Stimulated activated CD4-positive, alpha-beta T cell treated with anti-CD3 and anti-CD28 coated beads, Interleukin-1b, Interleukin-23, amount 100 ng/mL, for 1 hour (primary cell): Measurements from ENCODE around the gene CENPT.

Source experiments
- DNase-seq, 2 donors: peaks; one replicate each; pipeline ENCODE4 v3.0.0-alpha.2; 2020; ENCODE audit warnings: low read depth in 2 of 2

CENPT gene

GRCh38 chr16:67847064-67847861, at the start of gene CENPT:
CENPT (minus strand) TSS chr16:67847693; CDS start chr16:67833859, 13,834 bp downstream.
- DNase-seq: peak in 1 of 2 donors; percentile 25

GRCh38 chr16:67897231-67897630, 49.7 kb upstream of the CENPT start:
- no peak for DNase-seq

GRCh38 chr16:67893743-67894399, 46.4 kb upstream of the CENPT start:
- DNase-seq: no peak

DNA sequence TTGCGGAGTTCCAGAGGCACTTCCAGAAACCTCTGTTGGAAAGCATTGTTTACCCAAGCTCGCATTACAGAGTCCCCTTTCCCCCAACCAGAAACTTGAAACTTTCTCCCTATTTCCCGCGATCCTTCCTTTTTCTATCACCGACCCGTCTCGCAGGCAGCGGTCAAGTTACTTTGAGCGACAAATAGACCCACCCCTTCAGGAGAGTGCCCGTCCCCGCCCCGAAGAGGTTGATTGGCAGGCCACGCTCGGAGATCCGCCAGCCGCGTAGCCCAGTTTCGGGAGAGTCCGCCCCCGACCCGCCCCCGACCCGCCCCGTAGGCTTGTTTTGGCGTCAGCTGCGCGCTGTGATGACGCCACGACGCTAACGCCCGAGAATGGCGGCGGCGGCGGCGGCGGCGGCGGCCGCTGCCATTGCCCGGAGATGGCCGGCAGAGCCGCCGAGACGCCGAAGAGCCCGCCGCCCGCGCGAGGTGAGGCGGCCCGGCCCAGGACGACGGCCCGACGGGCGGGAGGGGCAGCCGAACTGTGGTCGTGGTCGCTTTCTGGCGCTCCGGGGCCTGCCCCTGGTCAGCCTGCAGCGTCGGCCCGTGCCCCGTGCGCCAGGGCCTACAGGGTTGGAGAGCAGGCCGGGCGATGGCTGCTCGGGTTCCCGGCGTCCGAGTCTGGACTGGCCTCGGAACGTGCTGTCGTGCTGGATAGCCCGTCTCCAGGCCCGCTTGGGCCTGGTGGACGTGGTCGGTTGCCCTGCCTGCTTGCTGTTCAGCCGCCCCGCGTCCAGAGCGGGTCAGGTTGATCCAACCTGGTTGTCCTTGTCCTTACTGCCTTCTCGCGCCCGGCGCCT, 45.6 kb upstream of the CENPT start, which contains the start of gene PSKH1:
TSS of gene PSKH1 (plus strand) at position 356 of the 844 bp plus-strand sequence. CDS start 15,496 bp downstream, outside the sequence.
- DNase-seq: peak; percentile 79 to 89

- no peak for DNase-seq
Observed at GRCh38 chr16:67892375-67892774, 44.9 kb upstream of the CENPT start.

DNA sequence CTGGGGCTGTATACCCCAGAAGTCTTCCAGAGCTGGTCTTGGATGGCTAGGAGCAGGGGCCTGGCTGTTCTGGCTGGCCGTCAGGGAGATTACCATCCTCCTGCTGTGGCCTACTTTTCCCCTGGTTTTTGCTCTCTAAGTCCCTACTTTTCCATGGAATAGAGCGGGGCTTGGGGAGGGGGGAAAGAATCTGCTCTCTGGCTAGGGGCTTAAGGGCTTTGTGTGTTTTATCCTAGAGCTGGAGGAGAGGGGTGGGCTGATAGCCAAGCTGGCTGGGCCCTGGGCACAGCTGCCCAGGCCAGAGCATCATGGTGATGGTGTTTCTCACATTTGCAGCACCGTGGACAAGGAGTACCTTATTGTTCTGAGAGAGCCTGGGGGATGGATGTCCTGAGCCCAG, 40.8 kb upstream of the CENPT start:
- no peak for DNase-seq

GRCh38 chr16:67886387-67886786, 38.9 kb upstream of the CENPT start:
- DNase-seq: no peak

- no peak for DNase-seq
Observed at GRCh38 chr16:67885976-67886375, 38.5 kb upstream of the CENPT start.

GRCh38 chr16:67885545-67885944, 38.1 kb upstream of the CENPT start:
- no peak for DNase-seq

GRCh38 chr16:67884684-67885083, 37.2 kb upstream of the CENPT start, which contains the start of gene NRN1L:
NRN1L (plus strand) TSS chr16:67884885; CDS start chr16:67884904, 19 bp downstream.
- no peak for DNase-seq

- DNase-seq: peak; percentile 48 to 70
Observed at GRCh38 chr16:67883872-67884261, 36.4 kb upstream of the CENPT start.

GRCh38 chr16:67883146-67883871, 35.8 kb upstream of the CENPT start:
- no peak for DNase-seq

GRCh38 chr16:67882374-67883145, 35.1 kb upstream of the CENPT start:
- no peak for DNase-seq

DNA sequence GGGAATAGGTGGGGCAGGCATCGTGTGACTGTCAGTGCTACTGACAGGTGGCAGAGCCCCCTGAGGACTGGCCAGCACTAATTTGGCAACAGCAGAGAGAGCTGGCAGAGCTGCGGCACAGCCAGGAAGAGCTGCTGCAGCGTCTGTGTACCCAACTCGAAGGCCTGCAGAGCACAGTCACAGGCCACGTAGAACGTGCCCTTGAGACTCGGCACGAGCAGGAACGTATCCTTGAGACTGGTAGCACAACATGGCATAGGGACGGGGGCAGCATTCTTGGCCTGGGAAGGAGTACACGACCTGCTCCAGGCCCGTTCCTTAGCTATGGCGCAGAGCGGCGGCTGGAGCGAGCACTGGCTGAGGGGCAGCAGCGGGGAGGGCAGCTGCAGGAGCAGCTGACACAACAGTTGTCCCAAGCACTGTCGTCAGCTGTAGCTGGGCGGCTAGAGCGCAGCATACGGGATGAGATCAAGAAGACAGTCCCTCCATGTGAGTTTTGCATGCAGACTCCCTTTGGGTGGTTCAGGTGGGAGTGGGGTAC, 34.2 kb upstream of the CENPT start:
- no peak for DNase-seq

GRCh38 chr16:67880584-67880983, 33.1 kb upstream of the CENPT start:
- no peak for DNase-seq

DNA sequence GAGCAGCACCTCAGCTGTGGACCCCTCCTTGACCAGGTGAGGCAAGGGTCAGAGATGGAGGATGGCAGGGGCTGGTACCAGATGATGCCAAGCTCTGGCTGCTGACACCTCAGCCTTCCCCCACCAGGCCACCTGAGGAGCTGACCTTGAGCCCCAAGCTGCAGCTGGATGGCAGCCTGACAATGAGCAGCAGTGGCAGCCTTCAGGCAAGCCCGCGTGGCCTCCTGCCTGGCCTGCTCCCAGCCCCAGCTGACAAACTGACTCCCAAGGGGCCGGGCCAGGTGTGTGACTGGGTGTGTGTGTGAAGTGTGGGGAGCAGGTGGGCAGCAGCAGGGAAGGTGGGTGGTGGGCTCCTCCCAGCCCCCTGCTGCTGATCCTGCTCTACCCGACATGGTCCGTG, 32.4 kb upstream of the CENPT start:
- no peak for DNase-seq

GRCh38 chr16:67879462-67879861, 32.0 kb upstream of the CENPT start:
- DNase-seq: no peak

DNA sequence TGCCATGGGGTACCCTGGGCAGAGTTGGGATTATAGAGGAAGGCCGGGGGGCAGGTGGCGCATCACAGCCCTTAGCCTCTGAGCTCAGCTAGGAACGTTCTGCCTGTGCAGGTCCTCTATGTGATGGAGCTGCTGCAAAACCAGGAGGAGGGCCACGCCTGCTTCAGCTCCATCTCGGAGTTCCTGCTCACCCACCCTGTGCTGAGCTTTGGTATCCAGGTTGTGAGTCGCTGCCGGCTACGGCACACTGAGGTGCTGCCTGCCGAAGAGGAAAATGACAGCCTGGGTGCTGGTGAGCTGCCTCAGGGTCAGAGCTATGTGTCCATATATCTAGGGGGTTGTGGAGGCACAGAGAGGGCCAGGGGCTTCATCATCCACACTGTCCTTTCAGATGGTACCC, 31.4 kb upstream of the CENPT start:
- DNase-seq: no peak

DNA sequence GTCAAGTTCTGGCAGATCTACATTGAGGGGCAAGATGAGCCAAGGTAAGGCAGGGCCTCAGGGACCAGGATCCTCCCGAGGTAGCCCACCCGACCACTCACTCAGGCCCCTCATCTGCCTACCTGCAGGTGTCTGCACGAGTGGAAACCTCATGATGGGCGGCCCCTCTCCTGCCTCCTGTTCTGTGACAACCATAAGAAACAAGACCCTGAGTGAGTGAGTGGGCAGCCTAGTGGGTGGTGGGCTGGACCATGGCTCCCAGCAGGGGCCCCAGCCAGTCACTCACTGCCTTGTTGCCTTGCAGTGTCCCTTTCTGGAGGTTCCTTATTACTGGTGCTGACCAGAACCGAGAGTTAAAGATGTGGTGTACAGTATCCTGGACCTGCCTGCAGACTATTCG, 30.7 kb upstream of the CENPT start:
- DNase-seq: no peak

GRCh38 chr16:67877064-67877463, 29.6 kb upstream of the CENPT start:
- DNase-seq: no peak
